IMR-90 (cell line): Measurements from ENCODE around the gene CCDC17. TPM values are rescaled to one million over a fixed set of nuclear protein-coding genes. Genes with fewer than 3 reads are reported as not detected.

Experiments
- ATAC-seq: fragments of 200-7000 bp; cut with Tn5 transposase; 2 replicates; pipeline ENCODE4 v1.9.1; 2020; ENCODE audit warnings: low read depth, mild to moderate bottlenecking, moderate library complexity
- BruUV-seq: library from RNA; stranded (reverse); fragments of 400-500 nt; replicated peaks from 2 replicates; lab custom pipeline; 2021; lab: Mats Ljungman, UMichigan
- CTCF ChIA-PET: fragments of 300-600 bp; formaldehyde crosslinking; extraction: SDS; loops from one replicate; lab custom pipeline; 2021; ENCODE audit warnings: antibody characterized with exemption; lab: Yijun Ruan, JAX
- POLR2A ChIA-PET: fragments of 300-600 bp; sonication (Branson Sonifier 250); formaldehyde crosslinking; loops from one replicate; lab custom pipeline; 2022; ENCODE audit warnings: antibody characterized with exemption; ENCODE audit not compliant: unreplicated experiment; lab: Charles Lee
- DNase-seq: peaks from one replicate; pipeline ENCODE4 v3.0.0; 2013
- H2AFZ ChIP-seq: replicated peaks from 2 replicates; pipeline ENCODE3; 2013; ENCODE audit warnings: low read length, mild to moderate bottlenecking; ENCODE audit not compliant: poor library complexity
- H2AK5ac ChIP-seq: 2 replicates; pipeline ENCODE4 v1.6.1; 2013; ENCODE audit warnings: low read depth, low read length, inconsistent platforms
- H2AK9ac ChIP-seq: replicated peaks from 2 replicates; pipeline ENCODE3; 2013; ENCODE audit warnings: mild to moderate bottlenecking, low read depth, low read length, moderate library complexity; ENCODE audit not compliant: poor library complexity
- H2BK120ac ChIP-seq: 2 replicates; pipeline ENCODE4 v1.6.1; 2013; ENCODE audit warnings: low read depth, low read length, inconsistent platforms
- H2BK15ac ChIP-seq: 3 replicates; pipeline ENCODE4 v1.6.1; 2013; ENCODE audit warnings: low read depth, low read length, inconsistent platforms
- H2BK20ac ChIP-seq: 2 replicates; pipeline ENCODE4 v1.6.1; 2013; ENCODE audit warnings: low read depth, mild to moderate bottlenecking, inconsistent platforms, low read length, moderate library complexity
- H2BK5ac ChIP-seq: 2 replicates; pipeline ENCODE4 v1.6.1; 2013; ENCODE audit warnings: mild to moderate bottlenecking, low read depth, low read length, inconsistent platforms; ENCODE audit not compliant: poor library complexity, severe bottlenecking
- H3K14ac ChIP-seq: replicated peaks from 2 replicates; pipeline ENCODE4 v1.6.1; 2013; ENCODE audit warnings: low read depth, low read length, inconsistent platforms
- H3K18ac ChIP-seq: 2 replicates; pipeline ENCODE4 v1.6.1; 2013; ENCODE audit warnings: low read depth, low read length, control low read depth
- H3K23ac ChIP-seq: 2 replicates; pipeline ENCODE4 v1.6.1; 2013; ENCODE audit warnings: low read depth, low read length, inconsistent platforms
- H3K27ac ChIP-seq: 2 replicates; pipeline ENCODE4 v1.5.1; 2013; ENCODE audit warnings: mild to moderate bottlenecking, control low read depth, low read length; ENCODE audit not compliant: insufficient read depth
- H3K27me3 ChIP-seq: 2 replicates; pipeline ENCODE4 v1.6.1; 2013; ENCODE audit warnings: low read length; ENCODE audit not compliant: control insufficient read depth, insufficient read depth
- H3K36me3 ChIP-seq: 2 replicates; pipeline ENCODE4 v1.6.1; 2013; ENCODE audit warnings: low read length, mixed read lengths; ENCODE audit not compliant: control insufficient read depth, insufficient read depth
- H3K4ac ChIP-seq: 2 replicates; pipeline ENCODE4 v1.6.1; 2013; ENCODE audit warnings: low read depth, low read length, inconsistent platforms
- H3K4me1 ChIP-seq: 2 replicates; pipeline ENCODE4 v1.6.1; 2013; ENCODE audit warnings: low read length, mixed read lengths; ENCODE audit not compliant: control insufficient read depth, insufficient read depth
- H3K4me2 ChIP-seq: 2 replicates; pipeline ENCODE4 v1.6.1; 2013; ENCODE audit warnings: low read depth, mild to moderate bottlenecking, control low read depth, low read length, moderate library complexity
- H3K4me3 ChIP-seq: 2 replicates; pipeline ENCODE4 v1.5.1; 2013; ENCODE audit warnings: low read depth, mild to moderate bottlenecking, control low read depth, low read length, moderate library complexity; ENCODE audit not compliant: insufficient read depth
- H3K56ac ChIP-seq: 2 replicates; pipeline ENCODE4 v1.6.1; 2013; ENCODE audit warnings: low read length, inconsistent platforms; ENCODE audit not compliant: insufficient read depth; ENCODE audit errors: extremely low read depth
- H3K79me1 ChIP-seq, 2 experiments: 2 replicates each; pipeline ENCODE4 v1.6.1; 2013; ENCODE audit warnings: low read length in 2 of 2, inconsistent platforms in 1 of 2, low read depth in 1 of 2
- H3K9ac ChIP-seq: 2 replicates; pipeline ENCODE4 v1.6.1; 2013; ENCODE audit warnings: low read depth, low read length, control low read depth
- H3K9me1 ChIP-seq: 2 replicates; pipeline ENCODE4 v1.6.1; 2013; ENCODE audit warnings: low read length, inconsistent platforms; ENCODE audit not compliant: insufficient read depth
- H3K9me3 ChIP-seq: 2 replicates; pipeline ENCODE4 v1.6.1; 2013; ENCODE audit warnings: low read length; ENCODE audit not compliant: control insufficient read depth, insufficient read depth
- H4K20me1 ChIP-seq: 2 replicates; pipeline ENCODE4 v1.6.1; 2013; ENCODE audit warnings: low read length, inconsistent platforms; ENCODE audit not compliant: insufficient read depth
- H4K5ac ChIP-seq: 2 replicates; pipeline ENCODE4 v1.6.1; 2013; ENCODE audit warnings: mild to moderate bottlenecking, low read depth, low read length, control low read depth
- H4K8ac ChIP-seq, 2 experiments: 2 replicates each; pipeline ENCODE4 v1.6.1; 2013; ENCODE audit warnings: low read depth in 2 of 2, low read length in 2 of 2, control low read depth in 1 of 2, inconsistent platforms in 1 of 2
- H4K91ac ChIP-seq: 2 replicates; pipeline ENCODE4 v1.6.1; 2013; ENCODE audit warnings: low read depth, low read length, inconsistent platforms; ENCODE audit not compliant: insufficient read depth
- BHLHE40 ChIP-seq: fragments of 150-350 bp; IDR thresholded peaks from 2 replicates; pipeline ENCODE4 v1.6.1; 2016; ENCODE audit warnings: mild to moderate bottlenecking, low read depth, low read length
- CEBPB ChIP-seq: IDR thresholded peaks from 2 replicates; pipeline ENCODE4 v1.6.1; 2012; ENCODE audit warnings: low read depth, low read length, improper control_type of control experiment
- CHD1 ChIP-seq: IDR thresholded peaks from 2 replicates; pipeline ENCODE4 v1.6.1; 2012; ENCODE audit warnings: low read depth, low read length, improper control_type of control experiment
- CTCF ChIP-seq: conservative IDR thresholded peaks from 2 replicates; pipeline ENCODE4 v1.5.1; 2012; ENCODE audit warnings: mild to moderate bottlenecking, low read depth, low read length, improper control_type of control experiment
- FOS ChIP-seq: fragments of 150-350 bp; IDR thresholded peaks from 2 replicates; pipeline ENCODE4 v1.6.1; 2016; ENCODE audit warnings: low read depth, low read length
- MAFK ChIP-seq: IDR thresholded peaks from 2 replicates; pipeline ENCODE4 v1.6.1; 2012; ENCODE audit warnings: low read depth, low read length, improper control_type of control experiment
- MAZ ChIP-seq: IDR thresholded peaks from 2 replicates; pipeline ENCODE4 v1.6.1; 2012; ENCODE audit warnings: low read depth, mild to moderate bottlenecking, low read length, improper control_type of control experiment, moderate library complexity, borderline replicate concordance
- MXI1 ChIP-seq: IDR thresholded peaks from 2 replicates; pipeline ENCODE4 v1.6.1; 2012; ENCODE audit warnings: low read depth, mild to moderate bottlenecking, low read length, moderate library complexity, borderline replicate concordance
- NFE2L2 ChIP-seq: fragments of 150-350 bp; IDR thresholded peaks from 2 replicates; pipeline ENCODE4 v1.6.1; 2016; ENCODE audit warnings: low read depth, mild to moderate bottlenecking, low read length
- POLR2A ChIP-seq: IDR thresholded peaks from 2 replicates; pipeline ENCODE4 v1.6.1; 2012; ENCODE audit warnings: mild to moderate bottlenecking, low read depth, low read length
- RAD21 ChIP-seq: IDR thresholded peaks from 2 replicates; pipeline ENCODE4 v1.6.1; 2012; ENCODE audit warnings: low read length, improper control_type of control experiment
- RCOR1 ChIP-seq: IDR thresholded peaks from 2 replicates; pipeline ENCODE4 v1.6.1; 2012; ENCODE audit warnings: mild to moderate bottlenecking, low read length, improper control_type of control experiment; ENCODE audit not compliant: insufficient replicate concordance
- RFX5 ChIP-seq: IDR thresholded peaks from 2 replicates; pipeline ENCODE4 v1.8.0; 2012; ENCODE audit warnings: low read depth, mild to moderate bottlenecking, low read length, moderate library complexity
- SMC3 ChIP-seq: fragments of 150-350 bp; IDR thresholded peaks from 2 replicates; pipeline ENCODE4 v1.6.1; 2016; ENCODE audit warnings: low read depth, mild to moderate bottlenecking, antibody characterized with exemption, low read length, moderate library complexity
- WGBS, 2 experiments: methylation state at CpG; one replicate each; pipeline versions ENCODE4 v1.1.5 to v1.1.7; 2013; ENCODE audit warnings: missing lambda C conversion rate in 2 of 2; ENCODE audit not compliant: insufficient read length in 1 of 2; ENCODE audit errors: extremely low coverage in 2 of 2; 5-methylcytosine and 5-hydroxymethylcytosine counted together
- dilution Hi-C: fragments of 300-500 bp; cut with HindIII; formaldehyde crosslinking; loops from one replicate; pipeline ENCODE4 v1.14.3; 2018; ENCODE audit warnings: low sequenced_read_pairs; ENCODE audit not compliant: unreplicated experiment
- in situ Hi-C: fragments of 300-500 bp; cut with MboI; formaldehyde crosslinking; loops from 3 replicates; pipeline ENCODE4 v1.14.3; 2019; ENCODE audit warnings: low sequenced_read_pairs, inconsistent platforms, mixed read lengths
- intact Hi-C: fragments of 100-400 bp; cut with micrococcal nuclease; formaldehyde crosslinking; loops from 2 replicates; pipeline ENCODE4 v1.10.0; 2022
- polyA plus RNA-seq, 3 experiments: library from polyadenylated mRNA; depleted of rRNA; stranded (reverse); fragments of >200 nt; gene quantifications; 2 replicates each; pipeline ENCODE4 v1.2.3, GENCODE V29; 2012; ENCODE audit warnings: low replicate concordance in 1 of 3
- total RNA-seq: library from RNA; depleted of rRNA; stranded (reverse); fragments of >200 nt; gene quantifications from 2 replicates; pipeline ENCODE4 v1.2.3, GENCODE V29; 2012
- TF ChIP-seq, protein P1 (sequence below): fragments of 150-350 bp; IDR thresholded peaks from 2 replicates; pipeline ENCODE4 v1.6.1; 2016; ENCODE audit warnings: low read depth, mild to moderate bottlenecking, low read length, moderate library complexity, borderline replicate concordance
- TF ChIP-seq, protein P2 (sequence below): fragments of 150-350 bp; IDR thresholded peaks from 2 replicates; pipeline ENCODE4 v1.6.1; 2017; ENCODE audit warnings: mild to moderate bottlenecking, antibody characterized with exemption, low read length, low read depth

Gene CCDC17
- total and polyA plus RNA-seq, 2 of the 4 experiments (the other 2 are of a cell fraction) = 0.18 to 0.26 TPM

GRCh38 chr1:45610589-45611226, 13.1 kb downstream of the CCDC17 start:
- ChIA-PET POLR2A (no interaction called here), CTCF (interaction anchor here (0.5 kb wide), 1 partner anchor 16 kb away, joined by 5 read pairs; no protein-coding TSS in a partner anchor)
- no peak overlapping the region for H4K91ac ChIP-seq
- H3K18ac ChIP-seq = no peak overlapping the region
- H2BK20ac ChIP-seq = no peak overlapping the region
- H3K27ac ChIP-seq = no peak overlapping the region
- H3K9ac ChIP-seq = no peak overlapping the region
- dilution Hi-C loops = no loop called here
- ATAC-seq (no peak), DNase-seq (no peak)
- no peak overlapping the region for H3K4me3 ChIP-seq
- H3K27me3 ChIP-seq = no peaks in the 10 kb centered on the region
- H3K4me2 ChIP-seq = no peak overlapping the region
- H4K20me1 ChIP-seq = no peaks in the 10 kb centered on the region
- in situ Hi-C loops = no loop called here
- H3K9me3 ChIP-seq = no peaks in the 10 kb centered on the region
- H3K4ac ChIP-seq = no peak overlapping the region
- peaks cover 30% of the 10 kb centered on the region for H3K36me3 ChIP-seq
- intact Hi-C loops = no loop called here
- H4K8ac ChIP-seq = no peak overlapping the region
- no peak overlapping the region for H4K5ac ChIP-seq
- BruUV-seq = no TSS peak
- no peaks in the 10 kb centered on the region; the same call in 1 of the 2 replicates for H3K9me1 ChIP-seq
- no peak overlapping the region for H3K23ac ChIP-seq
- no peak overlapping the region for H2BK120ac ChIP-seq
- WGBS, 2 experiments = 100% methylated on average over 6 of the region's 10 CpGs; no CpG with 5 or more reads in 1 of the 2 experiments
- H2AK9ac ChIP-seq = no peak overlapping the region
- no peaks in the 10 kb centered on the region for H3K4me1 ChIP-seq
- H2AK5ac ChIP-seq = no peak overlapping the region
- H3K56ac ChIP-seq = no peak overlapping the region
- peaks cover 14 to 19% of the 10 kb centered on the region in 2 experiments; a peak in 2 of 4 replicates for H3K79me1 ChIP-seq
- no peak overlapping the region for H2BK5ac ChIP-seq
- H2AFZ ChIP-seq = no peak overlapping the region
- no peak overlapping the region for H2BK15ac ChIP-seq
- TF ChIP-seq CEBPB = no peak
- no peak for TF ChIP-seq SMC3
- TF ChIP-seq POLR2A = no peak
- no peak for TF ChIP-seq CTCF
- TF ChIP-seq MXI1 = no peak
- TF ChIP-seq RAD21 = no peak
- TF ChIP-seq BHLHE40 = no peak
- TF ChIP-seq RCOR1 = no peak
- no peak for TF ChIP-seq CHD1
- TF ChIP-seq, protein P1, sequence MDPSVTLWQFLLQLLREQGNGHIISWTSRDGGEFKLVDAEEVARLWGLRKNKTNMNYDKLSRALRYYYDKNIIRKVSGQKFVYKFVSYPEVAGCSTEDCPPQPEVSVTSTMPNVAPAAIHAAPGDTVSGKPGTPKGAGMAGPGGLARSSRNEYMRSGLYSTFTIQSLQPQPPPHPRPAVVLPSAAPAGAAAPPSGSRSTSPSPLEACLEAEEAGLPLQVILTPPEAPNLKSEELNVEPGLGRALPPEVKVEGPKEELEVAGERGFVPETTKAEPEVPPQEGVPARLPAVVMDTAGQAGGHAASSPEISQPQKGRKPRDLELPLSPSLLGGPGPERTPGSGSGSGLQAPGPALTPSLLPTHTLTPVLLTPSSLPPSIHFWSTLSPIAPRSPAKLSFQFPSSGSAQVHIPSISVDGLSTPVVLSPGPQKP = no peak
- TF ChIP-seq RFX5 = no peak
- no peak for TF ChIP-seq MAFK
- TF ChIP-seq MAZ = no peak
- TF ChIP-seq FOS = no peak
- TF ChIP-seq, protein P2, sequence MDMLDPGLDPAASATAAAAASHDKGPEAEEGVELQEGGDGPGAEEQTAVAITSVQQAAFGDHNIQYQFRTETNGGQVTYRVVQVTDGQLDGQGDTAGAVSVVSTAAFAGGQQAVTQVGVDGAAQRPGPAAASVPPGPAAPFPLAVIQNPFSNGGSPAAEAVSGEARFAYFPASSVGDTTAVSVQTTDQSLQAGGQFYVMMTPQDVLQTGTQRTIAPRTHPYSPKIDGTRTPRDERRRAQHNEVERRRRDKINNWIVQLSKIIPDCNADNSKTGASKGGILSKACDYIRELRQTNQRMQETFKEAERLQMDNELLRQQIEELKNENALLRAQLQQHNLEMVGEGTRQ = no peak
- no peak for TF ChIP-seq NFE2L2
- H3K14ac ChIP-seq = no peak overlapping the region
